GM12873 (cell line): ENCODE measurements around the gene INA.

ENCODE experiments used
- TF ChIP-seq, protein P1 (sequence below): IDR thresholded peaks from 2 replicates; pipeline ENCODE4 v1.5.1; 2012; ENCODE audit warnings: low read depth, mild to moderate bottlenecking, moderate library complexity, low read length, control low read depth; ENCODE audit not compliant: insufficient read depth; ENCODE audit errors: missing control alignments

The INA gene

GRCh38 chr10:103276896-103277712 is at the start of gene INA:
Gene INA (plus strand): TSS chr10:103277138. CDS start chr10:103277212, 74 bp downstream.
- TF ChIP-seq, protein P1, sequence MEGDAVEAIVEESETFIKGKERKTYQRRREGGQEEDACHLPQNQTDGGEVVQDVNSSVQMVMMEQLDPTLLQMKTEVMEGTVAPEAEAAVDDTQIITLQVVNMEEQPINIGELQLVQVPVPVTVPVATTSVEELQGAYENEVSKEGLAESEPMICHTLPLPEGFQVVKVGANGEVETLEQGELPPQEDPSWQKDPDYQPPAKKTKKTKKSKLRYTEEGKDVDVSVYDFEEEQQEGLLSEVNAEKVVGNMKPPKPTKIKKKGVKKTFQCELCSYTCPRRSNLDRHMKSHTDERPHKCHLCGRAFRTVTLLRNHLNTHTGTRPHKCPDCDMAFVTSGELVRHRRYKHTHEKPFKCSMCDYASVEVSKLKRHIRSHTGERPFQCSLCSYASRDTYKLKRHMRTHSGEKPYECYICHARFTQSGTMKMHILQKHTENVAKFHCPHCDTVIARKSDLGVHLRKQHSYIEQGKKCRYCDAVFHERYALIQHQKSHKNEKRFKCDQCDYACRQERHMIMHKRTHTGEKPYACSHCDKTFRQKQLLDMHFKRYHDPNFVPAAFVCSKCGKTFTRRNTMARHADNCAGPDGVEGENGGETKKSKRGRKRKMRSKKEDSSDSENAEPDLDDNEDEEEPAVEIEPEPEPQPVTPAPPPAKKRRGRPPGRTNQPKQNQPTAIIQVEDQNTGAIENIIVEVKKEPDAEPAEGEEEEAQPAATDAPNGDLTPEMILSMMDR, result peak; percentile 10

DNA sequence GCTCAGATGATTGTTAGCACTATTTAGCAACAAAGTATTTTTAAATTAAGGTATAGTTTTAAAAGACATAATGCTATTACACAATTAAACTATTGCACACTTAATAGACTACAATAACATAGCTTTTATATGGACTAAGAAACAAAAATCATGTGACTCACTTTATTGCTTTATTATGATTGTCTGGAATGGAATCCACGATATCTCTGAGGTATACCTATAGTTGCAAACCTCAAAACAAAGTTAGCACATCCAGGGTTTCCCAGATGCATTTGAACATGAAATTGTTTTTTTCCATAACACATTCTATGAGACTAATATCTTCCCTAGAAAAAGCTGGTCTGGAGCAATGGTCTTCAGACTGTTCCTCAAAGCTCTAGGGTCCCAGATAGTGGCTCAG is 49.5 kb upstream of the INA start:
- TF ChIP-seq, protein P1, result no peak

DNA sequence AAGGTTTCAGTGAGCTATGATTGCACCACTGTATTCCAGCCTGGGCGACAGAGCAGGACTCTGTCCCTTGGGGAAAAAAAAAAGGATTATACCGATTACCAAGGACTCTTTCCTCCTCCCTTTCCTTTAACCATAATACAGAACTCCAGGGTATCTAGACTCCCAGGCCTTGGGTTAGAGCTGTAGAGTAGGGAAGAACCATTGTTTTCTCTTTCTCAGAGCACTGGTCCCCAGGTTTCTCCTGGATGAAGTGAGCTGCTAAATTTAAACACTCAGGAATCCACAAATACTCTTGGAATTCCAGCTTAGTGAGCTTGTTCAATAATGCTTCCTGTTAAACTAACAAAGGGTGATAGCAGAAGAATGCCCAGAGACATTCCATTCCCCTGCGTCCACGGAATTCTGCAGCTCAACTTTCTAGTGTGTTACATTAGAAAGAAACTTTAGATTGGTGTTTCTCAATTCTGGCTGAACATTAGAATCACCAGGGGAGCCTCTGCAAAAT is 45.8 kb upstream of the INA start:
- TF ChIP-seq, protein P1, result no peak

DNA sequence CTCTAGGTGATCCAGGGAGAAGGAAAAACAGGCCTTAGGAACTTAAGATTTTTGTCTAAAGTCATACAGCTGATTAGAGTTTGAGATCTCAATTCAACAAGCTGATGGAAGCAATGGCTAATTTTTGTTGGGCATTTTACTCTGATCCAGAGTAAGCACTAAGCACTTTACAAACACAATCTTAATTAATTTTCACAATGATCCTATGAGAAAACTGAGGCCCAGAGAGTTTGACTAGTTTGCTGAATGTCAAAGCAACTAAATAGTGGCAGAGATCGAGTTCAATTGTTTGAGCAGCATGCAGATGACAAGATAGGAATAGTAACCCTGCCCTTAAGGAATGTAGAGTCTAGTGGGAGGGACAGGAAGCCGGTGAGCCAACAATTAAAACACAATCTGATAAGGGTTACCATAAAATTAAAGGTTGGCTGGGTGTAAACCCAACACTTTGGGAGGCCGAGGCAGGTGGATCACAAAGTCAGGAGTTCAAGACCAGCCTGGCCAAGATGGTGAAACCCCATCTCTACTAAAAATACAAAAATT is 44.7 kb upstream of the INA start:
- TF ChIP-seq, protein P1, result no peak

DNA sequence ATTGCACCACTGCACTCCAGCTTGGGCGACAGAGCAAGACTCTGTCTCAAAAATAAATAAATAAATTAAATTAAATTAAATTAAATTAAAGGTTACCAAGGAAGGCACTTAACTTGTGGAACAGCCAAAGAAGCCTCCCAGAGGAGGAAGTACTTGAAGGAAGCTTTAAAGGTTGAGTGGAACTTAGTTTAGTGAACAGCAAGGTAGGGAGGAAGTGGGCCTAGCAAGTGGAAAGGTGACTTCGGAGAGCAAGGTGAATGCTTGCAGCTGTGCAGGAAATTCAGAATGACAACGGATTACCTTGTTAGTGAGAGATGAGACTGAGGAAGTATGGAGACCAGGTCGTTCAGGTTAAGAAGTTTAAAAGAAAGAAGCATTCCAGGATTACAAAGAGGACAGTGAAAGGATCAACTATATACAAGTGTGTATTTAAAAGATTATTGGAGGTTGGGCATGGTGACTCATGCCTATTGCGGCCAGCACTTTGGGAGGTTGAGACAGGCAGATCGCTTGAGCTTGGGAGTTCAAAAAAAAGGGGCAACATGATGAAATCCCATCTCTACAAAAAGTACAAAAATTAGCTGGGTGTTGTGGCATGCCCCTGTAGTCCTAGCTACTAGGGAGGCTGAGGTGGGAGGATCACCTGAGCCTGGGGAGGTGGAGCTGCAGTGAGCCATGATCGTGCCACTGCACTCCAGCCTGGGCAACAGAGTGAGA is 44.0 kb upstream of the INA start:
- TF ChIP-seq, protein P1, result no peak

GRCh38 chr10:103235775-103236174 is 41.2 kb upstream of the INA start:
- TF ChIP-seq, protein P1, result no peak
